Stimulated activated CD4-positive, alpha-beta T cell treated with anti-CD3 and anti-CD28 coated beads, Interleukin-4, amount 100 ng/mL, for 48 hours (primary cell): Measurements from ENCODE around the gene MSMO1.
"Not testable (repeated sequence)": the region's sequence is repeated elsewhere in the genome, so short reads cannot be mapped to it uniquely, and the experiment has no call there.

ENCODE experiments used
- DNase-seq, 2 donors: peaks; one replicate each; pipeline ENCODE4 v3.0.0-alpha.2; 2020; ENCODE audit warnings: low read depth in 2 of 2

Gene MSMO1

DNA sequence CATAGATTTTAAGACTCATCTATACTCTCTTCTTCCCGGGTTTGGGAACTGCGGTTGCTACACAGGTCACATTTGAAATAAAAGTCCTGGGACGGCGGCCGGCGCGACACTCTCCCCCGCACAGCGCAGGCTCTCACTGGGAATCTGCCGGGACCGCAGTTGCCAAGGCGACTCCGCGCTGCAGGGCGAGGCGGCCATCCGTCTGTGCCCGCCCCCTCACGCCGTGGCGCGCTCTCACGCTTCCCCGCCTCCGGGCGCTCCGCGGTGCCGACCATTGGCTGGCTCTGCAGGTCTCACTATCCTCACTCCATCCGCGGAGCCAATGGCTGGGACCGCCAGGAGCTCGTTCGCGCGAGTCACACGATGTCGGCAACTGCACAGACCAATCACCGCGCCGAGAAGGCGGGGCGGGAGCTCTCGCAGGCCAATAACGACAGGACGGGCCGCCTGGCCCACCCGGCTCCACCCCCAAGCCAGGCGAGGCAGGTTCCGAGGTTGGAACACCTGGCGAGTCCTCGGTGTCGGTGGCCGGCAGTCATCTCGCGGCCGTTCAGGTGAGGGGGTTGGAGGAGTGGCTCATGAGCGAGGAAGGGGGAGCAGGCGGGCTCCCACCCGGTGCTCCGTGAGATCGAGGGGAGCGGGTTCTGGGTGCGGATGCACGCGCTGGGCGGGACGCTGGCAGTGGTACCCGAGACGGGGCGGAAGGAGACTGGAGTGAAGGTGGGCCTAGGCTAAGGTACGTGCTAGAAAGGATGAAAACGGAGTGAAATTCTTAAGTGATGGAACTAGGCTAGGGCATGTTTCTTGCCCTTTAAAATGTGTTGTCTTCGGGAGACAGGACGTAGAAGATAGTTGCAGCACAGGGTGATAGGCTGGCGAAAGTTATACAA, at the start of gene MSMO1:
Gene MSMO1, plus strand, starts transcription at position 459 of the 890 bp plus-strand sequence. CDS start 5,702 bp downstream, outside the sequence.
- peak; percentile 94 to 97 for DNase-seq

DNA sequence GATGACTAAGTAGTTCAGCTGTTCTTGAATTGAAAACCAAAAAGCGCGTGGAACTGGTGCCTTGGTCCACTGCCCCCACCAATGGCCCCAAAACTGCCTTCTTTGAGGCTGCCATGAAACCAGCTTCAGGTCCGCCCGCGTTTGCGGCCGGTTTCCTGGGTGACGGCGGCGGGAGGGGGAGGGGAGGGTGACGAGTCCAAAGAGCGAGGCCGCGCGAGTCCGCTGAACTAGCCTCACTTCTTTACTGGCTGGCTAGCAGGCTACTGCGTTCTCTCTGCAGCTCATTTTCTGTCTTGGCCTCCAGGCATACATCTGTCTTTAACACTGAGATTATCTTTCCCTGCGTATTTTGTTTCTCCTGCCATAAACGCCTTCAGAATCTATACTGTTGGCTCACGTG, 47.9 kb upstream of the MSMO1 start:
- DNase-seq = not testable (repeated sequence)

DNA sequence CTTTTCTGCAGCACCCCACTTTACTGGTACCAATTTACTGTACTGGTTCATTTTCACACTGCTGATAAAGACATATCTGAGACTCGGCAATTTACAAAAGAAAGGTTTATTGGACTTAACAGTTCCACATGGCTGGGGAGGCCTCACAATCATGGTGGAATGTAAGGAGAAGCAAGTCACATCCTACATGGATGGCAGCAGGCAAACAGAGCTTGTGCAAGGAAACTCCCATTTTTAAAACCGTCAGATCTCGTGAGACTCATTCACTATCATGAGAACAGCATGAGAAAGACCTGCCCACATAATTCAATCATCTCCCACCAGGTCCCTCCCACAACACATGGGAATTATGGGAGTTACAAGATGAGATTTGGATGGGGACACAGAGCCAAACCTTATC, 42.8 kb upstream of the MSMO1 start:
- not testable (repeated sequence) for DNase-seq

DNA sequence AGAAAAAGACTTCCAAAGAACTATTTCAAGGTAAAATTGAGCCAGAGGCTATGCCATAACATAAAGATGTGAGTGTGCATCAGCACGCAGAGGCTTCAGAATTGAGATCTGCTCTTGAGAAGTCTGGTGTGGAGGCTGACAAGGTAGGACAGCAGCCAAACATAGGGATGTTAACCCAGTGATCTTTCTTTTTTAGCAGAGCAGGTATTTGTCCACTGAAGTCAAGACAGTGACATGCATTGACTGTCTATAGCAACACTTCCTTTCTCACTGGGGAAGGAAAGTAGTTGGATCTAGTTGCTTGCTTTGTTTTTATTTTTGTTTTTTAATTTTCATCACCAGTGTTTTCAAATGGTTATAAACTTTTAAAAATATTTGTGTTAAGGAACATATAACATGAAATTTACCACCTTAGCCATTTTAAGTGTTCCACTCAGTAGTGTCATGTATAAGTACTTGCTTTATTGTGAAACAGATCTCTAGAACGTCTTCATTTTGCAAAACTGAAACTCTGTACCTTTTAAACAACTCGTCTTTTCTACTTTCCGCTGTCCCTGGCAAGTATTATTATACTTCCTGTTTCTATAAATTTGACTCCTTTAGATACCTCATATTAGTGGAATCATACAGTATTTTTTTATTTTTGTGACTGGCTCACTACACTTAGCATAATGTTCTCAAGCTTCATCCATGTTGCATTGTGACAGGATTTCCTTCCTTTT, 40.7 kb upstream of the MSMO1 start:
- not testable (repeated sequence) for DNase-seq

DNA sequence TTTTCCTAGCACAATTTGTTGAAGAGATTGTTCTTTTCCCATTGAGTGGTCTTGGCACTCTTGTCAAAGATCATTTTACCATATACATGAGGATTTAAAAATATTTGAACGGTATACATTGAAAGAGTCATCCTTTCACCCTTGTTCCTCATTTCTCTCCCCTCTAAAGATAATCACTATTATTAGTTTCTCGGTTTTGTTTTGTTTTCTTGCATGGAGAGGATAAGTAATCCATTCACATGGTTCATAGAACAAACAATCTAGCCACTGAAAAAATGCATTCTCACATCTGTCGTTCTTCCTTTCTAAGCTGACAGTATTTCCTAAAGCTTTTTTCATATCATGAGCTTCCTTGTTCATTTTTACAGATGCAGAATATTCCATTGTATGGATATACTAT, 39.2 kb upstream of the MSMO1 start:
- no peak for DNase-seq

DNA sequence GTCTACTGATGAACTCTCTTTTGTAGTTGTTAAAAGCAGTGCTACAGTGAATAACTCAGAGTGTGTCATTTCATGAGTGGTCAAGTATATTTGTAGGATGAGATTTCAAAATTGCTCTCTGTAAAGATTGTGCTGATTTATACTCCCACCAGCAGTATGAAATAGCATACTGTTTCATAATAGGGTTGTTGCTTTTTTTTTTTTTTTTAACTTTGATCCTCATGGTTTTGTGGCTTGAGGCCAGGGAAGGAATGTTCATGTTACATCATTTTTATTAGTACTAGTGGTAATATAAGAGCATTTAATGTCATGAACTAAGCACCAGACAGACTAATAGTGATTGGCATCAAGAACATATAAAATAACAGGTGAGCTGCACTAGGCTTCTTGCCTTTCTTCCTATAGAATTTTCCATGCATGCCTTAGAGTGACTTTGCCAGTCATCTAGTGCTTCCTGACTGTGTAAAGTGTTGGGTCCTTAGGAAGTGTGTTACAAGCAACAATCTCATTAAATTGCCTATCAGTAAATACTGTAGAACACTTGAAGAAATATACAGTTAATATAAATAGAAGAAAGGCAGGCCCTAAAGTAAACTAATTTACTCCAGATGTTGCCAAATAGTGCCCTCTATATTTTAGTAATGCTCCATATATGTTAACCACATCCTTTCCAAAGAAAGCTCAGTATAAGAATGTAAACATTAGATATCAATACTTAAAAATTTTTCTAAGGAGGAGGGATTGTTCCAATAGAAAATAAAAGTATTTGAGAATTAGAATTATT, 38.6 kb upstream of the MSMO1 start:
- DNase-seq = no peak

DNA sequence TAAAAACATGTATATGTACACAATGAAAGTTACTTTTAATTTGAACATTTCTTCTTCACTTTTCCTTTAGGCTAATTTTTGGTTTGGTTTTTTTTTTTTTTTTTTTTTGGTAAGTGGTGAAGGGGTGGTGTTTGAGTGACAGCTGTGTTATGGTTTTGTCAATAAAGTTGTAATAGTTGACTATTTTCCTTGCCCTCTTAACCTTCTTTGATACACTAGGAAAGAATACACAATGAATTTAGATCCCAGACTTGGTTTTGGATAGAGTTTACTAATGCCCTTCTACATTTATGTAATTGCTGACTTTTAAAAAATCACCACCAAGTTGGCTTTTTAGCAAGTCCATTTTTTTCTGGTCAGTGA, 38.1 kb upstream of the MSMO1 start:
- DNase-seq = no peak

DNA sequence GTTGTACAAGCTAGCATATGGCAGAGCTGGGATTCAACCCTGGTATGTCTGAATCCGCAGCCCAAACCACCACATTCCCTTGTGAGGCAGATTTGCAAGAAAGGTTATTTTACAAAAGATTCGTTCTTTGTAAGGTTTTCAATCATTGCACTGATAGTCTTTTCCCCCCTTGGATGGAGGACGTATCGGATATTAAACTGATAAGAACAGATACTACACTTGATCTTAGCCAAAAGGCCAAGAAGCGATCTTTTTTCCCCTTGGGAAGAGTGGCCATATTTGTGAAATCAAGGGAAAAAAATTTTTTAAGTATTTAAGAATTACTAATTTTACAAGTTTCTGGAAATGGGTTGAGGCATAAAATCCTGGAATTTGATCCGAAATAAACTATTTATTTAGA, 34.4 kb upstream of the MSMO1 start:
- DNase-seq = no peak

DNA sequence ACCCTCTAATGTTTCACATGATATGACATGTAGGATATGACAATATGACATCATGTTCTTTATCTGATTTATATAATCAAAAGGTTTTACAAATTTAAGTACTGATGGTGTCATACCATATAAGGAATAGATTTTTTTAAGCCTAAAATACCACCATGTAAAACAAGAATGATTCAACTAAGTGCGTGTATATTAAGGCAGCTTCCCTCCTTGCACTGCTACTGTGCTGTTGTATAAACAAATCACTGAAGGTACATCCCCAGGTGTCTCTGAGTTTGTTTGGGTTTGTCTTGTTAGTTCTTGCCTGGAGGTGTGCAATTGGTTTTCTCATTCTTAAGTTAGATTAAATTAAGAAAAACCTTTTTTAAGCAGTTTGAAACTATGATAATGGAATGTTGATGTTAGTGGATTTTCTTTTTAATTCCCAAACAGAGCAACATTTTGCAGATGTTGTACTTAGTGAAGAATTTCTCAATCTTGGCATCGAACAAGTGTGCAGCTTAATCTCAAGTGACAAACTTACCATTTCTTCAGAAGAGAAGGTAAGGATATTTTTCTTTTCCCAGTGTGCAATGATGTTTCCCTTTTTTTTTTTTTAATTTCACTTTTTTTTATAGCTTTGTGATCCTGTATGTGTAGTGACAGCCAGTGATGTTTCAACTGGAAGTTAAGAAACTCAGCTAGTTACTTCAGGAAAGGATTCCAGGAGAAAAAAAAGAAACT, 33.4 kb upstream of the MSMO1 start:
- no peak for DNase-seq

DNA sequence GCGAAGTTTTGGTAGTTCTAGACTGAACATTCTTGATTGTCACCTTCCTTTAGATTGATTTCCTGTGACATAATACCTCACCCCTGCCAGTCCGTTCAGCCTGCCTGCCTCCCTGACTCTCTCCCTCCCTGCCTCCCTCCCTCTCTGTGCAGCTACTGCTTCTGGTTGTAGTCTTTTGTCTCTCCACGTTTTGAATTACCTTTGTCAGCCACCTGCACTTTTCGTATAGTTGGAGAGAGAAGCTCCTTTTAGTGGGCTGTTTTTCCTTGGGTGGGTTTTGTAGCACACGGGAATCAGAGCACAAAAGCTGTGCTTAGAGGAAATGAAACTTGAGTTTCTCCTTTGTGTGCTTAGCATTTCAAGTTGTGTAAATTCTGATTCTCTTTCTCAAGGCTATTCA, 32.6 kb upstream of the MSMO1 start:
- DNase-seq = no peak

DNA sequence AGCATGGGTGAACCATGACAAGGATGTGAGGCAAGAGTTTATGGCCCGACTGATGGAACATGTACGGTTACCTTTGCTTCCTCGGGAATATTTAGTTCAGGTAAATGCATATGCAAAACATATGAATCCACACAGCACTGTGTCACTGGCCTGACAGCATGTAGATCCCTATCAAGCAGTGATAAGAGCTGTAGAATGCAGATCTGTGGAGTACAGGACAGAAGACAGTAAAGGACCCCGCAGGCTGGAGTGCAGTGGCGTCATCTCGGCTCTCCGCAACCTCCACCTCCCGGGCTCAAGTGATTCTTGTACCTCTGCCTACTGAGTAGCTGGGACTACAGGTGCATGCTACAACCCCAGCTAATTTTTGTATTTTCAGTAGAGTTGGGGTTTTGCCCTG, 29.8 kb upstream of the MSMO1 start:
- no peak for DNase-seq

DNA sequence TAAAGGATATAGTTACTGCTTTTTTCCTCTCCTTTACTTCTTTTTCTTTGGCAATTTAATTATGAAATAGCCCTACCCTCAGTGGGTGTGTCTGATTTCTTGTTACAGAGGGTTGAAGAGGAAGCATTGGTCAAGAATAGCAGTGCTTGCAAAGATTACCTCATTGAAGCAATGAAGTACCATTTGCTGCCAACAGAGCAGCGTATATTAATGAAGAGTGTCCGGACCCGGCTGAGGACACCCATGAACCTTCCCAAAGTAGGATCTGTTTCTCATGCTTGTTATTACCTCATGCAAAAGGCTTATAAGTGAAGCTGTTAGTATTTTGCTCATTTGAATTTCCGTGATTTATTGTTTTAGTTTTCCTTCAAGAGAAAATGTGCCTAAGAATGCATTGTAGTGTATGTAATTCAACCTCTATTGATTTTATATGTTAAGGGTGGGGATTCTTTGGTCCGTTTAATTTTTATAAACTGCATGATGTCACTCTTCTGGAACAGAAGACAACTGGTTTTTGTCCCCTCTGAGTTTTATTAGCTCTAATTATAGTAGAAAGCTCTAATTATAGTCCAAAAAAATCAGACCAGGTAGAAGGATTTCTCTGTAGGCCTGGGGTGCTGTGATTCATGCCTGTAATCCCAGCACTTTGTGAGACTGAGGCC, 27.9 kb upstream of the MSMO1 start:
- no peak for DNase-seq

DNA sequence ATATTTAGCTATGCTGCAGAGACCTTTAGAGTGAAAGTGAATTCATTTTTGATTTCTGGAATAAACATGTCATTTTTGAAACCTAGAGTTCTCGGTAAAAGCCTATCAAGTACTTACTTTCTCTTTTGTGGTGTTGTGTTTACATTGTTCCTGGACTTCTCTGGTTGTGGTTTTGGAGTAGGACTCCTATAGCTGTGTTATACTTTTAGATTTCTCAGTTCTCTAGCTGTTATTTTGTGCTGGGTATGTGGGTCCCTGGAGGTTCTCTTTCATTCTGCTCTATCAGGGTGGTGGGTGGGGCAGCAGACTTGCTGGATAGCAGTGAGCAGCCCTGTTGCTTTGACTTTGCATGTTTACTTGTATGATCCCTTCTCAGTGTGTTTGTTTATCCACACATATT, 25.6 kb upstream of the MSMO1 start:
- no peak for DNase-seq

DNA sequence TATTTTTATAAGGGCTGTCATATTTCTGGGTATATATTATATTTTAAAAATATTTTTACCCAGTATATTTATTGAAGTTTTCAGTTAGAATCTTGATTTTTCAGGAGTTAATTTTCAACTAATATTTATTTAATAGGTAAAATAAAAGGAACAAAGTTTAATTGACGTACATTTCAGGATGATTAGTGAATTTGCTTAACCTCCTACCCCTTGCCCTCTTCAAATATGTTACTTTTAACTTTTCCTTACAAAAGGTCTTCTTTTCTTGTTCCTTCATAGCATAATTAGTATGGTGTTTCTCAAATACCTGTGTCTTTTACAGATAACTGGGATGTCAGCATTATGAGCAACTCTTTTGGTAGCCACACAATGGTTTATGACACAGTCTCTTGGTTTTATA, 24.8 kb upstream of the MSMO1 start:
- no peak for DNase-seq

DNA sequence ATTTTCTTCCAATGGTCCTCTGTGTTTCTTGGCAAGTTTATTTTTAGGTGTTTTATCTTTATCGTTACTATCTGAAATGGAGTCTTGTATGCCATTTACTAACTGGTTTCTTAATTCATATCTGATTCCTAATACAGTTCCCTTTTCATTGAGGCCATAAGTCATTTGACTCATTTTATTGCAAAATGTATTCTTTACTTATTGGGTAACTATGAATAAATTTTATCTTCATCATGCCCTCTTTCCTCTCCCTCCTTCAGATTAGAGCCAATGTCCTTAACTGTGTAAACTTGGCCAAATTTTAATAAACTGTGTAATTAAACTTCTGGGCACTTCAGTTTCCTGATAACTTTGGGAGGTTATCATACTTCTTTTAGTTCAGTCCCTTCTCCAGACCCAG, 19.3 kb upstream of the MSMO1 start:
- DNase-seq = no peak

DNA sequence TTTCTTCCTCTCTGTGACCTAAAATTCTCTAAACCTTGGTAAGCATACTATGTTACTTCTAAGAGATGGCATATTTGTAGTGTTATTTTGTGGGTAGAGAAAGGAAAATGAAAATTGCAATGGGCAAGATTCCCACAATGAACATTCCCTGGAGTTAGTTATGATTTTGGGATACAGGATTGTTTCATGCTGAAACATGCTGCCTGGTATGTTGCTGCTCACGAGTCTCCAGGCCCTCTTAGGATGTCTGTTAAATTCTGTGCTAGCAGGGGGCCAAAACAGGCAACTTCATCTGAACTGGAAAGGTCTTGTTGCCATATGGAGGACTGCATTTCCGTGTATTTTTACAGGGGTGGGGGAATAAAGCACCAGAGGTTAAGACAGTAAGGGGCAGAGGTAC, 18.9 kb upstream of the MSMO1 start:
- no peak for DNase-seq

DNA sequence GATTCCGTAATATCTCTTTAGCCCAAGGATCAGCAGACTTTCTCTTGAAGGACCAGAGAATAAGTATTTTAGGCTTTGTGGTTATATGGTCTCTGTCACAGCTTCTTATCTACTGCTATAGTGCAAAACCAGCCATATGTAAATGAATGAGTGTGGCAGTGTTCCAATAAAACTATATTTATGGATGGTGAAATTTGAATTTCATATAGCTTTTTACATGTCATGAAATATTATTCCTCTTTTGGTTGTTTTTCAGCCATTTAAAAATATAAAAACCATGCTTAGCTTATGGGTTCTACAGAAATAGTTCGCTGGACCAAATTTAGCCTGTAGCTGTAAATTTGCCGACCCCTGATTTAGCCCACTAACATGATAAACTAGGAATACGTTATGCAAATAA, 18.0 kb upstream of the MSMO1 start:
- DNase-seq = no peak

DNA sequence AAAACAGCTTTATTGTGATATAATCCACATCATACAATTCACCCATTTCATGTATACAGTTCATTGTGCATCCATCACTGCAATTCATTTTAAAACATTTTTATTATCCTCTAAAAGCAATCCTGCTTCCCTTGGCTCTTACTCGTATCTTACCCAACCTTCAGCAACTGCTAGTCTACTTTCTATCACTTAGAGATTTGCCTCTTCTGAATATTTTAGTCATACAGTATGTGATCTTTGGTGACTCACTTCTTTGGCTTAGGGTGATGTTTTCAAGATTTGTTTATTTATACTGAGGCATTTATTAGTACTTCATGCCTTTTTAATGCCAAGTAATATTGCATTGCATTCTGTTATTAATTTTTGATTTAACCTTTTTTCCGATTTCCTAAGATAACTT, 15.0 kb upstream of the MSMO1 start:
- DNase-seq = no peak

DNA sequence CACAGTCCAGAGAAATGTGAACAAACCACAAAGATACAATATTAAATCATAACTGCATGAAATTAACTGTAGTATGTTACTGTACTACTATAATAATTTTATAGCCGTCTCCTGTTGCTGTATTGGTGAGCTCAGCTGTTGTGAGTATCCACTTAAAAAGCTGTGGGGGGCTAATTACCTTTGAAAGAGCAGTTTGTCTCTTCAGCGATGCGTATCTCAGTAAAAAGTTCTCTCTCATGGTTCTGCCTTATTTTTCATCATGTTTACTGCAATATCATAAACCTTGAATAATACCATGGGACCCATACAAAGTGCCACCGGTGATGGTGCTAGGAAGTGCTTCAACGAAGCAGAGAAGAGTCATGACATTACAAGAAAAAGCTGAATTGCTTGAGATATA, 8.4 kb upstream of the MSMO1 start:
- DNase-seq = no peak

DNA sequence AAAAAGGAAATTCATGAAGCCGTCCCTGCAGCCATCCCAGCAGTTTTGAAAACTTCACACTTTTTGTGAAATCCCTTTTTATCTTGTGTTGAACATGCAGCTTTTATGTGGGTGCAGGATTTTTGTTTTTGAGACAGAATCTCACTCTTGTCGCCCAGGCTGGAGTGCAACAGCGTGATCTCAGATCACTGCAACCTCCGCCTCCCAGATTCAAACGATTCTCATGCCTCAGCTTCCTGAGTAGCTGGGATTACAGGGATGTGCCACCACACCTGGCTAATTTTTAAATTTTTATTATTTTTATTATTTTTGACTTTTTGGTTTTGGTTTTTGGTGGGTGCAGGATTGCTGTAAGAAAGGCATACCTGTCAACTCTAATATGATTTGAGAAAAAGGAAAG, 8.0 kb upstream of the MSMO1 start:
- DNase-seq = no peak

DNA sequence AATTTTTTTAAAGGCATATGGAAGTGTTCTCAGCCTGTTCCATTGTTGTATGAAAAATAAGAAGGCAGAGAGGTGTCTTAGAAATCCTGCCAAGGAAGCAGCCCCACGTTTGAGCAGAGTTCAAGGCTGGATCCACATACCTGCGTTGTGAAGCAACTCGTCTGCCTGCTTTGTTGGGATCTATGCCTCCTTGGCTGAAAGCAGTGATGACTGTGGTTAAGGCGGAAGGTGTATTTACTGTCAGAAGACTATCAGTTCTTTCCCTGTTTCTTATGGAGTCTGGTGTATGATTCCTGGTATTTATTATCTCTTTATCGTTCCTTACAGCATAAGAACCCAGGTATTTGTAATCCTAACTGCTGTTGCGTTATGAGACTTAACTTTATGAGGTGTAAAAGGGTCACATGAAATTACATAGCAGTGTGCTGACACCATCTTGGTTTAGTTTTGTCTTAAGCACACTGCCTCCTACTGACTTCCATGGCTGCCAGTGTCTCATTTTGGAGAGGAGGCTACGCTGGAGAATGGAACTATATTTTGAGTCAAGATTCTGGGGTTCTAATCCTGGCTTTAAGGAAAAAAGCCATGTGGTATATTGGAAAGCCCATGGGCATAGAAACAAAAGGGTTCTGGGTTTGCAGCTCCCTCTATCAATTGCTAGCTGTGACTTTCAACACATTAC, 3.1 kb upstream of the MSMO1 start:
- DNase-seq = no peak
